Fibroblast of the aortic adventitia (primary cell): ENCODE results near the gene GTF2A2. TPM values are rescaled to one million over a fixed set of nuclear protein-coding genes. Genes with fewer than 3 reads are reported as not detected.
"Not testable (repeated sequence)": the region's sequence is repeated elsewhere in the genome, so short reads cannot be mapped to it uniquely, and the experiment has no call there.

ENCODE experiments used
- DNase-seq: peaks from one replicate; pipeline ENCODE4 v3.0.0-alpha.2; 2010; ENCODE audit warnings: low read depth
- H3K4me3 ChIP-seq: 2 replicates; pipeline ENCODE4 v1.5.1; 2011; ENCODE audit warnings: low read depth, mild to moderate bottlenecking, control low read depth, low read length, moderate library complexity
- total RNA-seq: library from RNA; depleted of rRNA; stranded (reverse); fragments of >200 nt; gene quantifications from 2 replicates; pipeline ENCODE4 v1.2.3, GENCODE V29; 2012; ENCODE audit warnings: low replicate concordance
- TF ChIP-seq, protein P1 (sequence below): IDR thresholded peaks from 2 replicates; pipeline ENCODE4 v1.5.1; 2011; ENCODE audit warnings: mild to moderate bottlenecking, low read length, control low read depth, inconsistent platforms; ENCODE audit not compliant: insufficient read depth

Gene GTF2A2
- total RNA-seq, 1 donor: 38.5 TPM

DNA sequence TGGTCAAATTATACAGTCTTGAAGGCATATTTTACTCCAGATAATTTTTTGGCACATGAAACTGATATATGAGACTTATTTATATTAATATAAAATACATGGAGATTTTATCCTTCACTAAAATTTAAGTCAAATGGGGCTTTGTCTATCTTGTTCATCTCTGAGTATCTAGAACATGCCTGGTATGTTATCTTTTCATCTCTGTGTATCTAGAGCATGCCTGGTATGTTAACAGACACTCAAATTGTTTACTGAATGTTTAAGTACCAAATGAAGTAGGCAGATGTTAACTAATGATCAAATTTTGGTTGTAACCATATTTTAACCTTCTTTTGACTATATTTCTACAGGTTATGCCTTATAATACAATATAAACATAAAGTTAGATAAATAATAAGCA, 7.7 kb downstream of the GTF2A2 start:
- TF ChIP-seq, protein P1, sequence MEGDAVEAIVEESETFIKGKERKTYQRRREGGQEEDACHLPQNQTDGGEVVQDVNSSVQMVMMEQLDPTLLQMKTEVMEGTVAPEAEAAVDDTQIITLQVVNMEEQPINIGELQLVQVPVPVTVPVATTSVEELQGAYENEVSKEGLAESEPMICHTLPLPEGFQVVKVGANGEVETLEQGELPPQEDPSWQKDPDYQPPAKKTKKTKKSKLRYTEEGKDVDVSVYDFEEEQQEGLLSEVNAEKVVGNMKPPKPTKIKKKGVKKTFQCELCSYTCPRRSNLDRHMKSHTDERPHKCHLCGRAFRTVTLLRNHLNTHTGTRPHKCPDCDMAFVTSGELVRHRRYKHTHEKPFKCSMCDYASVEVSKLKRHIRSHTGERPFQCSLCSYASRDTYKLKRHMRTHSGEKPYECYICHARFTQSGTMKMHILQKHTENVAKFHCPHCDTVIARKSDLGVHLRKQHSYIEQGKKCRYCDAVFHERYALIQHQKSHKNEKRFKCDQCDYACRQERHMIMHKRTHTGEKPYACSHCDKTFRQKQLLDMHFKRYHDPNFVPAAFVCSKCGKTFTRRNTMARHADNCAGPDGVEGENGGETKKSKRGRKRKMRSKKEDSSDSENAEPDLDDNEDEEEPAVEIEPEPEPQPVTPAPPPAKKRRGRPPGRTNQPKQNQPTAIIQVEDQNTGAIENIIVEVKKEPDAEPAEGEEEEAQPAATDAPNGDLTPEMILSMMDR: no peak
- H3K4me3 ChIP-seq: no peak overlapping the region
- DNase-seq: no peak

DNA sequence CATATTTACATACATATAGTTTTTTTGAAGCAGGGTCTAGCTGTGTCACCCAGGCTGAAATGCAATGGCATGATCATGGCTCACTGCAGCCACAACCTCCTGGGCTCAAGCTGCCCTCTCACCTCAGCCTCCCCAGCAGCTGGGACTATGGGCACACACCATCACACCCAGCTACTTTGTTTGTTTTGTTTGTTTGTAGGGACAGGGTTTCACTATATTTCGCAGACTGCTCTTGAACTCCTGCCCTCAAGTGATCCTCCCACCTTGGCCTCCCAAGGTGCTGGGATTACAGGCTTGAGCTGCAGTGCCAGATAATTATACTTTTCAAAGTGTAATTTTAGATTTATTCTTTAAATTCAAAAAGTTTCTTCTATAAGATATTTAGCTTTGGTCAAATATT, 10.2 kb downstream of the GTF2A2 start:
- H3K4me3 ChIP-seq: no peak overlapping the region
- TF ChIP-seq, protein P1: no peak
- no peak for DNase-seq

DNA sequence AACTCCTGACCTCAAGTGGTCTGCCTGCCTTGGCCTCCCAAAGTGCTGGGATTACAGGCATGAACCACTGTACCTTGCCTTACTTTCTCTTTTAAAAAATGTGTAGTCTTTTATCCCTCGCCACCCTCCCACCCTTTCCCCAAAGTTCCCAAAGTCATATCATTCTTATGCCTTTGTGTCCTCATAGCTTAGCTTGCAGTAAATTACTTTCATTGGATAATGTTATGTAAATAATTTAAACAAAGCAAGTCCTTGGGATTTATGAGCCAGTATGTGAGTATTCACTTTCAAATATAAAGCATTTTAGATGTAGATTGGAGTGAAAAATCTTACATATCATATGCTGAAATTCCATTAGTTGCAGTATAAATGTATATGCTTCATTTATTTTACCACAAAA, 11.0 kb downstream of the GTF2A2 start:
- DNase-seq: no peak
- TF ChIP-seq, protein P1: no peak
- no peak overlapping the region for H3K4me3 ChIP-seq

DNA sequence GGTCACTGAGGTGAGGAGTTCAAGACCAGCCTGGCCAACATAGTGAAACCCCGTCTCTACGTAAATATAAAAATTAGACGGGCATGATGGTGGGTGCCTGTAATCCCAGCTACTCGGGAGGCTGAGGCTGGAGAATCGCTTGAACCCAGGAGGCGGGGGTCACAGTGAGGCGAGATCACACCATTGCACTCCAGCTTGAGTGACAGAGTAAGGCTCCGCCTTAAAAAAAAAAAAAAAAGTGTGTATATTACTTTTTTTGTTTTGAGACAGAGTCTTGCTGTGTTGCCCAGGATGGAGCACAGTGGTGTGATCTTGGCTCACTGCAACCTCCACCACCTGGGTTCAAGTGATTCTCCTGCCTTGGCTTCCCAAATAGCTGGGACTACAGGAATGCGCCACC, 11.5 kb downstream of the GTF2A2 start:
- DNase-seq, H3K4me3 ChIP-seq: not testable (repeated sequence)

DNA sequence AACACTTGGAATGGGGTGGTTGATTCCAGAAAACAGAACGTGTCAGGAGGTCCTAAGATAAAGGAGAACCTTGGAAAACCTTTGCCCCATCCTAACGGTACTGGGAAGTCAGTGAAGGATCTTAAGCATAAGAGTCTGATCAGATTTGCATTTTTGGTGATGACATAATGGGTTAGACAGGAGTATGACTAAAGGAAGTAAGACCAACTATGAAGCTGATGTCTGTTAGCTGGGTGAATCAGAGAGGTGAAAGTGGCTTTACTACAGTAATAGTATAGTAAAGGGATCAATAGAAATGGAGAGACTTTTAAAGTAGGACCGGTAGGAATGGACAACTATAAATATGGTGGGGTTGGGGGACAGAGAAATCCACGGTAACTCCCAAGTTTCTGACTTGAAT, 12.6 kb downstream of the GTF2A2 start:
- DNase-seq: no peak
- TF ChIP-seq, protein P1: no peak

DNA sequence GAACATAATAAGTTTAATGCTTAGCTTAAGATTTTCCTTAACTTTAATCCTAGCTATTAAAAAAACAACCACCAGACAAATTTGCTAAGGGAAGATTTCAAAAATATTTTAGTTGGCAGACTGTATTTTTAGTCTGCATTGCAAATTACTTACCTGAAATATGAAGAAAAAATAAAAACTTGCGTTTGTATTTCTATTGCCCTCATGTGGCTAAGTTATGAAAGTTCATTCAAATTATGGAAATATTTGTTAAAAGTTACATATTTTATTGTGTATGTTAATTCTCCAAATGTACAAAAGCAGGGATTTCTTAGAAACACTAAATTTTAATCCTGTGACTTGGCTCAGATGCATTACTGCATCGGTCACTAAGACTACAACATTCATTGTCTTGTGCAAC, 15.0 kb downstream of the GTF2A2 start:
- peak; percentile 18 for DNase-seq
- H3K4me3 ChIP-seq: no peak overlapping the region
- TF ChIP-seq, protein P1: peak; percentile 31

More for the DNA sequence above, 12.6 kb downstream of the GTF2A2 start:
- no peak overlapping the region for H3K4me3 ChIP-seq

DNA sequence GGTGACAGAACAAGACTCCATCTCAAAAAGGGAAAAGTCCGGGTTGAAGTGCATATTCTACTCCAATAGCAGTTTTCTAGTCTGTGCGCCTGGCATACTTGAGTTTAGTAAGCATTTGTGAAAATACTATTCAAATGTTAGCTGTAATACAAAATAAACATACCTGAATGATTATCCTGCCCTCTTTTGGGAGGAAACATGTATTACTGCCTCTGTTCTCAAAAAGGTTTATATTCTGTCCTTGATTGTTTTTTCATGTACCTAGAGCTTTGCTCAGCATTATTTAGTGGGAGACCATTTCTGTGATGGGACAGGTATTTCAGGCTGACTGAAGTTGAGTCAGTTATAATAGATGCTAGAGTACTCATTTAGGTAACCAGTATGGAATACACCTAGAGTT, 19.8 kb downstream of the GTF2A2 start:
- not testable (repeated sequence) for H3K4me3 ChIP-seq, DNase-seq

DNA sequence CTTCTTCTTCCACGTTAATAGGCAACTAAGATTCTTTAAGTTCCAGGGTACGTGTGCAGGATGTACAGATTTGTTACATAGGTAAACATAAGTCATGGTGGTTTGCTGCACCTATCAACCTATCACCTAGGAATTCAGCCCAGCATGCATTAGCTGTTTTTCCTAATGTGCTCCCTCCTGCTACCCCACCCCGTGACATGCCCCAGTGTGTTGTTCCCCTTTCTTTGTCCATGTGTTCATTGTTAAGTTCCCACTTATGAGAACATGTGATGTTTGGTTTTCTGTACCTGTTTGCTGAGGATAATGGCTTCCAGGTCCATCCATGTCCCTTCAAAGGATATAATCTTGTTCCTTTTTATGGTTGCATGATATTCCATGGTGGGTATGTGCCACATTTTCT, 21.1 kb downstream of the GTF2A2 start:
- no peak overlapping the region for H3K4me3 ChIP-seq
- no peak for DNase-seq
- TF ChIP-seq, protein P1: no peak
